MCF 10A (cell line): ENCODE data around the gene LSMEM2. TPM values are rescaled to one million over a fixed set of nuclear protein-coding genes. Genes with fewer than 3 reads are reported as not detected.

Experiments used
- BruUV-seq: library from RNA; stranded (reverse); fragments of 400-500 nt; replicated peaks from 2 replicates; lab custom pipeline; 2021; lab: Mats Ljungman, UMichigan
- CTCF ChIA-PET: fragments of 300-600 bp; sonication (Branson Sonifier 250); formaldehyde crosslinking; extraction: SDS; loops from one replicate; lab custom pipeline; 2021; ENCODE audit warnings: antibody characterized with exemption, inconsistent platforms; lab: Yijun Ruan, JAX
- POLR2A ChIA-PET: fragments of 300-600, 350-650 bp; sonication (Branson Sonifier 250); formaldehyde crosslinking; extraction: SDS; loops from one replicate; lab custom pipeline; 2020; ENCODE audit warnings: antibody characterized with exemption, inconsistent platforms; lab: Yijun Ruan, JAX
- DNase-seq: peaks from one replicate; pipeline ENCODE4 v3.0.0-alpha.2; 2018; ENCODE audit not compliant: unreplicated experiment
- H3K27ac Mint-ChIP-seq: one replicate; pipeline ENCODE4 v1.8.0; 2022; ENCODE audit warnings: mild to moderate bottlenecking, low read depth, mixed read lengths; ENCODE audit not compliant: unreplicated experiment
- H3K27me3 Mint-ChIP-seq: one replicate; pipeline ENCODE4 v1.8.0; 2022; ENCODE audit warnings: mixed read lengths; ENCODE audit not compliant: insufficient read depth, unreplicated experiment
- H3K36me3 Mint-ChIP-seq: one replicate; pipeline ENCODE4 v1.8.0; 2022; ENCODE audit warnings: mild to moderate bottlenecking, moderate library complexity, mixed read lengths; ENCODE audit not compliant: insufficient read depth, unreplicated experiment
- H3K4me1 Mint-ChIP-seq: one replicate; pipeline ENCODE4 v1.8.0; 2022; ENCODE audit warnings: mixed read lengths; ENCODE audit not compliant: insufficient read depth, unreplicated experiment
- H3K4me3 Mint-ChIP-seq: one replicate; pipeline ENCODE4 v1.8.0; 2022; ENCODE audit warnings: mild to moderate bottlenecking, moderate library complexity, mixed read lengths; ENCODE audit not compliant: unreplicated experiment
- H3K9me3 Mint-ChIP-seq: one replicate; pipeline ENCODE4 v1.8.0; 2022; ENCODE audit warnings: mixed read lengths; ENCODE audit not compliant: unreplicated experiment
- intact Hi-C: fragments of 100-400 bp; cut with micrococcal nuclease; formaldehyde crosslinking; loops from 2 replicates; pipeline ENCODE4 v1.14.1; 2022
- total RNA-seq: library from RNA; stranded (reverse); gene quantifications from 2 replicates; pipeline ENCODE4 v1.2.3, GENCODE V29; 2022
- TF ChIP-seq, protein P1 (sequence below): fragments of 200-600 bp; IDR thresholded peaks from one replicate; pipeline ENCODE4 v1.8.0; 2022; ENCODE audit warnings: antibody characterized with exemption, mild to moderate bottlenecking; ENCODE audit not compliant: unreplicated experiment

LSMEM2 gene
- total RNA-seq, 1 experiment from 2014 or later = not detected

DNA sequence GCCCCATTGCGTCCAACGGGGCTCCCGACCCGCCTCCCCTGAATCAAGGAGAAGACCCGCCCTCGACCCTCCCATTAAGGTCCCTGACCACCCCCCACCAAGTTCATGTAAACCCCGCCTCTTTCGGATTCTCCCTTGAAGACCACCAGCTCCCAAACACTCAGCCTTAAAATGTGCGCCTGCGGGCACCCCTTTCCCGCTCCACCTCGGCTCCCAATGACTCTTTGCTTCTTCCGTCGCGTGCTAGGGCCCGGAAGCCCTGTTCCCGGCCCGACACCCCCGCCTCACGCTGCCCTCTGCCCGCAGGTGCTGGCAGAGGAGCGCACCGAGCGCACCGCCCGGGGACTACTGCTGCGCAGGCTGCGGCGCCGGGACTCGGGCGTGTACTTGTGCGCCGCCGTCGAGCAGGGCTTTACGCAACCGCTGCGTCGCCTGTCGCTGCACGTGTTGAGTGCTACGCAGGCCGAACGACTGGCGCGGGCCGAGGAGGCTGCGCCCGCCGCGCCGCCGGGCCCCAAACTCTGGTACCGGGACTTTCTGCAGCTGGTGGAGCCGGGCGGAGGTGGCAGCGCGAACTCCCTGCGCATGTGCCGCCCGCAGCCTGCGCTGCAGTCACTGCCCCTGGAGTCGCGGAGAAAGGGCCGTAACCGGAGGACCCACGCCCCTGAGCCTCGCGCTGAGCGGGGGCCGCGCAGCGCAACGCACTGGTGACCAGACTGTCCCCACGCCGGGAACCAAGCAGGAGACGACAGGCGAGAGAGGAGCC is 2.7 kb upstream of the LSMEM2 start:
- DNase-seq = no peak
- H3K27ac Mint-ChIP-seq = no peak overlapping the region
- ChIA-PET CTCF (interaction anchor here (0.5 to 1.1 kb wide), 3 partner anchors 41 to 424 kb away, joined by 3 to 4 read pairs (median 3); no protein-coding TSS in a partner anchor), POLR2A (interaction anchor here (1.0 to 1.4 kb wide), 2 partner anchors 16 to 40 kb away, joined by 3 read pairs; partner anchors contain the start of genes GNAI2 and IFRD2)
- H3K4me1 Mint-ChIP-seq = peaks cover 20% of the 10 kb centered on the region
- peaks cover 19% of the 10 kb centered on the region for H3K36me3 Mint-ChIP-seq
- intact Hi-C loops = no loop called here
- BruUV-seq = no TSS peak
- no peak overlapping the region for H3K4me3 Mint-ChIP-seq
- H3K9me3 Mint-ChIP-seq = no peaks in the 10 kb centered on the region
- no peaks in the 10 kb centered on the region for H3K27me3 Mint-ChIP-seq
- TF ChIP-seq, protein P1, sequence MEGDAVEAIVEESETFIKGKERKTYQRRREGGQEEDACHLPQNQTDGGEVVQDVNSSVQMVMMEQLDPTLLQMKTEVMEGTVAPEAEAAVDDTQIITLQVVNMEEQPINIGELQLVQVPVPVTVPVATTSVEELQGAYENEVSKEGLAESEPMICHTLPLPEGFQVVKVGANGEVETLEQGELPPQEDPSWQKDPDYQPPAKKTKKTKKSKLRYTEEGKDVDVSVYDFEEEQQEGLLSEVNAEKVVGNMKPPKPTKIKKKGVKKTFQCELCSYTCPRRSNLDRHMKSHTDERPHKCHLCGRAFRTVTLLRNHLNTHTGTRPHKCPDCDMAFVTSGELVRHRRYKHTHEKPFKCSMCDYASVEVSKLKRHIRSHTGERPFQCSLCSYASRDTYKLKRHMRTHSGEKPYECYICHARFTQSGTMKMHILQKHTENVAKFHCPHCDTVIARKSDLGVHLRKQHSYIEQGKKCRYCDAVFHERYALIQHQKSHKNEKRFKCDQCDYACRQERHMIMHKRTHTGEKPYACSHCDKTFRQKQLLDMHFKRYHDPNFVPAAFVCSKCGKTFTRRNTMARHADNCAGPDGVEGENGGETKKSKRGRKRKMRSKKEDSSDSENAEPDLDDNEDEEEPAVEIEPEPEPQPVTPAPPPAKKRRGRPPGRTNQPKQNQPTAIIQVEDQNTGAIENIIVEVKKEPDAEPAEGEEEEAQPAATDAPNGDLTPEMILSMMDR = no peak

- TF ChIP-seq, protein P1 = no peak
- CTCF ChIA-PET = interaction anchor here (0.6 to 1.1 kb wide), 3 partner anchors 18 to 50 kb away, joined by 4 to 5 read pairs (median 4); no protein-coding TSS in a partner anchor
- Mint-ChIP-seq H3K9me3 (no peaks in the 10 kb centered on the region), H3K4me3 (no peak overlapping the region), H3K27ac (no peak overlapping the region), H3K27me3 (no peaks in the 10 kb centered on the region), H3K36me3 (peaks cover 14% of the 10 kb centered on the region), H3K4me1 (peaks cover 14% of the 10 kb centered on the region)
- intact Hi-C loops = no loop called here
- POLR2A ChIA-PET = interaction anchor here (1.0 kb wide), 1 partner anchor 17 kb away, joined by 3 read pairs; no protein-coding TSS in a partner anchor
- BruUV-seq = no TSS peak
- no peak for DNase-seq
Observed at GRCh38 chr3:50276762-50277101, 2.2 kb upstream of the LSMEM2 start.

- H3K4me3 Mint-ChIP-seq = no peak overlapping the region
- H3K27me3 Mint-ChIP-seq = no peaks in the 10 kb centered on the region
- peaks cover 14% of the 10 kb centered on the region for H3K36me3 Mint-ChIP-seq
- no peaks in the 10 kb centered on the region for H3K9me3 Mint-ChIP-seq
- TF ChIP-seq, protein P1 = no peak
- intact Hi-C loops = no loop called here
- H3K27ac Mint-ChIP-seq = no peak overlapping the region
- no TSS peak for BruUV-seq
- no peak for DNase-seq
- peaks cover 9% of the 10 kb centered on the region for H3K4me1 Mint-ChIP-seq
- ChIA-PET CTCF (interaction anchor here (0.7 to 1.3 kb wide), 5 partner anchors 14 to 294 kb away, joined by 3 to 4 read pairs (median 4); partner anchors contain the start of genes HYAL3 and NAA80), POLR2A (interaction anchor here (1.1 to 2.1 kb wide), 2 partner anchors 14 to 18 kb away, joined by 3 to 7 read pairs; partner anchors contain the start of gene IFRD2)
Observed at GRCh38 chr3:50278123-50278879, 586 bp upstream of the LSMEM2 start.
